ENCODE measurements around the gene KCNJ3.

KCNJ3 gene

GRCh38 chr2:154698296-154698720 lies at the start of gene KCNJ3:
Gene KCNJ3, plus strand, starts transcription at chr2:154698695. Its CDS starts 81 bp downstream, at chr2:154698776.
- DNase-seq (ENCODE audit: low spot score), result no peak

- DNase-seq (ENCODE audit: low spot score), result no peak
Observed at GRCh38 chr2:154655499-154655898, 43.0 kb upstream of the KCNJ3 start.

- DNase-seq (ENCODE audit: low spot score), result no peak
Observed at GRCh38 chr2:154658854-154659253, 39.6 kb upstream of the KCNJ3 start.

GRCh38 chr2:154664248-154664647 lies 34.2 kb upstream of the KCNJ3 start:
- DNase-seq (ENCODE audit: low spot score), result no peak

- DNase-seq (ENCODE audit: low spot score), result no peak
Observed at GRCh38 chr2:154670083-154670482, 28.4 kb upstream of the KCNJ3 start.

GRCh38 chr2:154673694-154674093 lies 24.8 kb upstream of the KCNJ3 start:
- DNase-seq (ENCODE audit: low spot score), result no peak

GRCh38 chr2:154677401-154677800 lies 21.1 kb upstream of the KCNJ3 start:
- DNase-seq (ENCODE audit: low spot score), result no peak

- no peak for DNase-seq (ENCODE audit: low spot score)
Observed at GRCh38 chr2:154681741-154682140, 16.8 kb upstream of the KCNJ3 start.

GRCh38 chr2:154686162-154686561 lies 12.3 kb upstream of the KCNJ3 start:
- no peak for DNase-seq (ENCODE audit: low spot score)

GRCh38 chr2:154688373-154688772 lies 10.1 kb upstream of the KCNJ3 start:
- no peak for DNase-seq (ENCODE audit: low spot score)

GRCh38 chr2:154689158-154689557 lies 9.3 kb upstream of the KCNJ3 start:
- no peak for DNase-seq (ENCODE audit: low spot score)

- no peak for DNase-seq (ENCODE audit: low spot score)
Observed at GRCh38 chr2:154692927-154693326, 5.6 kb upstream of the KCNJ3 start.

- DNase-seq (ENCODE audit: low spot score), result no peak
Observed at GRCh38 chr2:154693741-154694340, 4.7 kb upstream of the KCNJ3 start.

GRCh38 chr2:154694881-154695280 lies 3.6 kb upstream of the KCNJ3 start:
- DNase-seq (ENCODE audit: low spot score), result no peak

GRCh38 chr2:154696369-154696768 lies 2.1 kb upstream of the KCNJ3 start:
- DNase-seq (ENCODE audit: low spot score), result no peak

GRCh38 chr2:154696810-154697417 lies 1.6 kb upstream of the KCNJ3 start:
- no peak for DNase-seq (ENCODE audit: low spot score)

GRCh38 chr2:154697418-154698252 lies 860 bp upstream of the KCNJ3 start:
- DNase-seq (ENCODE audit: low spot score), result no peak

- DNase-seq (ENCODE audit: low spot score), result no peak
Observed at GRCh38 chr2:154698721-154699574, 453 bp downstream of the KCNJ3 start.

- DNase-seq (ENCODE audit: low spot score), result no peak
Observed at GRCh38 chr2:154699575-154699930, 1.1 kb downstream of the KCNJ3 start.

GRCh38 chr2:154700136-154700535 lies 1.6 kb downstream of the KCNJ3 start:
- no peak for DNase-seq (ENCODE audit: low spot score)

- DNase-seq (ENCODE audit: low spot score), result no peak
Observed at GRCh38 chr2:154704991-154705390, 6.5 kb downstream of the KCNJ3 start.

GRCh38 chr2:154706660-154707059 lies 8.2 kb downstream of the KCNJ3 start:
- no peak for DNase-seq (ENCODE audit: low spot score)
